GM21423 (cell line): ENCODE measurements around the gene FLNA.
"Not testable (repeated sequence)": the region's sequence is repeated elsewhere in the genome, so short reads cannot be mapped to it uniquely, and the experiment has no call there.

ENCODE experiments used
- ATAC-seq: cut with Tn5 transposase; IDR thresholded peaks from one replicate; pipeline ENCODE4 v1.9.1; 2021; ENCODE audit warnings: mild to moderate bottlenecking, moderate library complexity; ENCODE audit not compliant: unreplicated experiment

FLNA gene

GRCh38 chrX:154309041-154309775, 65.2 kb downstream of the FLNA start:
- ATAC-seq: no peak

- ATAC-seq: no peak
Observed at GRCh38 chrX:154308108-154308946, 66.1 kb downstream of the FLNA start.

GRCh38 chrX:154307202-154307601, 67.2 kb downstream of the FLNA start:
- ATAC-seq: no peak

GRCh38 chrX:154305541-154306205, 68.8 kb downstream of the FLNA start:
- no peak for ATAC-seq

- ATAC-seq: no peak
Observed at GRCh38 chrX:154304846-154305245, 69.6 kb downstream of the FLNA start.

- no peak for ATAC-seq
Observed at GRCh38 chrX:154303476-154303875, 71.0 kb downstream of the FLNA start.

- not testable (repeated sequence) for ATAC-seq
Observed at GRCh38 chrX:154302998-154303397, 71.4 kb downstream of the FLNA start.

GRCh38 chrX:154300816-154301215, 73.6 kb downstream of the FLNA start:
- no peak for ATAC-seq
